ENCODE data around the gene CSF2. TPM values are rescaled to one million over a fixed set of nuclear protein-coding genes. Genes with fewer than 3 reads are reported as not detected.
"Not testable (repeated sequence)": the region's sequence is repeated elsewhere in the genome, so short reads cannot be mapped to it uniquely, and the experiment has no call there.

CSF2 gene
- total RNA-seq, 3 donors from 2014 or later (not counting 1 experiment from before 2014, with no cell fraction given): 0.65 to 1.2 (median 0.82) TPM

DNA sequence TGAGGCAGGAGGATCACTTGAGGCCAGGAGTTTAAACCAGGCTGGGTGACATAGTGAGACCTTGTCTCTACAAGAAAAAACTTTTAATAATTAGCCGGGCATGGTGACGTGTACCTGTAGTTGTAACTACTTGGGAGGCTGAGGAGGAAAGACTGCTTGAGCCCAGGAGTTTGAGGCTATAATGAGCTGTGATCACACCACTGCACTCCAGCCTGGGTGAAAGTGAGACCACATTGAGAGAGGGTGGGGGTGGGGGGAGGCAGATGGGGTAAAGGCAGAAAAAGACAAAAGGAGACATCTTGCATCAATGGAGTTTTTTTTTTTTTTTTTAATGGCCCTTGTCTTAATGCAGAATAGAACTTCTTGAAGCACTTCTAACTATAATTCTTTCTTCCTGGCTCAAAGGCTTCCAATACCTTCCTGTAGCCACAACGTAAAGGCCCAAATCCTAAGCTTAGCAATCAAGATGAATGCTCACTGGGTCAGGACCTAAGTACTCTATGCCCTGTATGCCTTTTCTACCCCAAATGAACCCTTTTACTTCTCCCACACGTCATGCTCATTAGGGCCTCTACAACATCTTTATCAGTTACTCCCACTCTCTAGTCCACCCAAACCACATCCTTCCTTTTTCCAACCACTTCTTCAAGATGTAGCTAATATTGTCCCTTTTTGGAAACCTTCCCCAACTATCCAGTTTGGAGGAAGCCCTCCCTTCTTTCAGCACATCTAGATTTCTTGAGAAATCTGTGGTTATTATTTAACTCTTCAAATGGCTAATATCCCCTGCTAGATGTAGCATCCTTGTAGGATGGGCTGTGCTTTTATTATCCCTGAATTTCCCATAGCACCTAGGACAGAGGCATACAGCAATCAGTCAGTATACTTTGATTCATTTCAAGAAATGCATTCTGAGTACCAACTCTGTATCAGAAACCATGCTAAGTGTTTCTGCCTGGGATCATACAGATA, 40.8 kb downstream of the CSF2 start:
- Mint-ChIP-seq H3K4me3 (peak overlapping the region; percentile 77), H3K9me3 (no peaks in the 10 kb centered on the region), H3K4me1 (peaks cover 58 to 67% of the 10 kb centered on the region in 2 donors), H3K36me3 (no peaks in the 10 kb centered on the region), H3K27ac (peak overlapping the region; percentile 83 to 92), H3K27me3 (ENCODE audit: low read depth in 2 of 2) (no peaks in the 10 kb centered on the region)
- no peak overlapping the region for H3K27ac ChIP-seq (ENCODE audit: low read length)
- TF ChIP-seq, protein P1, sequence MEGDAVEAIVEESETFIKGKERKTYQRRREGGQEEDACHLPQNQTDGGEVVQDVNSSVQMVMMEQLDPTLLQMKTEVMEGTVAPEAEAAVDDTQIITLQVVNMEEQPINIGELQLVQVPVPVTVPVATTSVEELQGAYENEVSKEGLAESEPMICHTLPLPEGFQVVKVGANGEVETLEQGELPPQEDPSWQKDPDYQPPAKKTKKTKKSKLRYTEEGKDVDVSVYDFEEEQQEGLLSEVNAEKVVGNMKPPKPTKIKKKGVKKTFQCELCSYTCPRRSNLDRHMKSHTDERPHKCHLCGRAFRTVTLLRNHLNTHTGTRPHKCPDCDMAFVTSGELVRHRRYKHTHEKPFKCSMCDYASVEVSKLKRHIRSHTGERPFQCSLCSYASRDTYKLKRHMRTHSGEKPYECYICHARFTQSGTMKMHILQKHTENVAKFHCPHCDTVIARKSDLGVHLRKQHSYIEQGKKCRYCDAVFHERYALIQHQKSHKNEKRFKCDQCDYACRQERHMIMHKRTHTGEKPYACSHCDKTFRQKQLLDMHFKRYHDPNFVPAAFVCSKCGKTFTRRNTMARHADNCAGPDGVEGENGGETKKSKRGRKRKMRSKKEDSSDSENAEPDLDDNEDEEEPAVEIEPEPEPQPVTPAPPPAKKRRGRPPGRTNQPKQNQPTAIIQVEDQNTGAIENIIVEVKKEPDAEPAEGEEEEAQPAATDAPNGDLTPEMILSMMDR (IDR thresholded peaks at IDR 0.05): no peak
- no peaks in the 10 kb centered on the region for H3K36me3 ChIP-seq (ENCODE audit: control insufficient read depth, insufficient read depth, low read length)
- intact Hi-C loops (cut with micrococcal nuclease): loop anchor here (2.0 to 5.0 kb wide), 2 partner anchors 16 to 47 kb away; no protein-coding TSS in a partner anchor
- peaks cover 38% of the 10 kb centered on the region for H3K4me1 ChIP-seq (ENCODE audit: control insufficient read depth, insufficient read depth, low read length)
- no peak overlapping the region for H3K4me3 ChIP-seq (ENCODE audit: low read length)
- H3K27me3 ChIP-seq (ENCODE audit: control insufficient read depth, insufficient read depth, low read length): no peaks in the 10 kb centered on the region
- H3K9me3 ChIP-seq (ENCODE audit: control insufficient read depth, insufficient read depth, low read length): peaks cover 5% of the 10 kb centered on the region
- WGBS (ENCODE audit: insufficient coverage): 47% methylated on average over 4 of the region's 4 CpGs
- ATAC-seq (peak; percentile 45 to 65 (median 52)), DNase-seq (no peak)

DNA sequence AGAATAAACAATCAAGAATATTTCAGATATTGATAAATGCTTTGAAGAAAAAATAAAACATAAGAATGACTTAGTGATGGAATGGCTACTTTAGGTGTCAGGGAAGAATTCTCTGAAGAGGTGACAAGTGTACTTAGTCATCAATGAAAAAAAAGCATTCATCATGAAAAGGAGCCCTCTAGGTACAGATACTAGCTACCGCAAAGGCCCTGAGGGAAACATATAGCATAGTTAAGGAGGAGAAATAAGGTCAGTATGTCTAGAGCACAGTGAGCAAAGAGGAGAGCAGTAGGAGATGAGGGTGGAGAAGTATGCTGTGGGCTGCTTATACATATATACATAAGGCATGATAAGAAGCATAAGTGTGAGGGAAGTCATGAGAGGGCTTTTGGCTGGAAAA, 41.8 kb downstream of the CSF2 start:
- ATAC-seq (peak in 2 of 3 donors; percentile 48 to 72), DNase-seq (no peak)
- Mint-ChIP-seq H3K4me3 (peak overlapping the region; percentile 77), H3K27ac (peak overlapping the region; percentile 83 to 92), H3K9me3 (no peaks in the 10 kb centered on the region), H3K4me1 (peaks cover 49 to 57% of the 10 kb centered on the region in 2 donors), H3K36me3 (no peaks in the 10 kb centered on the region), H3K27me3 (ENCODE audit: low read depth in 2 of 2) (no peaks in the 10 kb centered on the region)
- H3K4me3 ChIP-seq (ENCODE audit: low read length): no peak overlapping the region
- TF ChIP-seq, protein P1 (IDR thresholded peaks at IDR 0.05): no peak
- no peaks in the 10 kb centered on the region for H3K36me3 ChIP-seq (ENCODE audit: control insufficient read depth, insufficient read depth, low read length)
- WGBS (ENCODE audit: insufficient coverage): 80% methylated on average over 1 of the region's 1 CpG
- no peaks in the 10 kb centered on the region for H3K27me3 ChIP-seq (ENCODE audit: control insufficient read depth, insufficient read depth, low read length)
- intact Hi-C loops (cut with micrococcal nuclease): loop anchor here (2.0 to 5.0 kb wide), 2 partner anchors 17 to 48 kb away; no protein-coding TSS in a partner anchor
- H3K4me1 ChIP-seq (ENCODE audit: control insufficient read depth, insufficient read depth, low read length): peaks cover 31% of the 10 kb centered on the region
- H3K27ac ChIP-seq (ENCODE audit: low read length): no peak overlapping the region
- H3K9me3 ChIP-seq (ENCODE audit: control insufficient read depth, insufficient read depth, low read length): peaks cover 5% of the 10 kb centered on the region

DNA sequence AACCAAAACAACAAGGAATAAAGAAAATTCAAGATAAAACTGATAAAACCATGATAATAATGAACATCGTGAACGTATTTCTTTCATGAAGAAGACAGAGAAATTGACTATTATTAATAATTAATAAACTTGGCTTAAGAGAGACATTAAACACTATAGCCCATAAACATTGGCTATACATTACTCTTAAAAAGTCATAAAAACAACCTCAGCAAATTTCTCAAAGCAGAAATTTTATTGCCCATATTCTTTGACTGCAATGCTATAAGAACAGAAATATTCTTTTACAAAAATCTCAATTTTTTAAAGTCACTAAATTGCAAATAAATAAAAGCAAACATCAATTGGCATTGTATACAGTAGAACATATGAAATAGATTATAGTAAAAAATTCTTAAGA, 42.5 kb downstream of the CSF2 start:
- Mint-ChIP-seq H3K9me3 (no peaks in the 10 kb centered on the region), H3K27me3 (ENCODE audit: low read depth in 2 of 2) (no peaks in the 10 kb centered on the region), H3K4me1 (peaks cover 42 to 56% of the 10 kb centered on the region in 2 donors), H3K36me3 (no peaks in the 10 kb centered on the region), H3K4me3 (peak overlapping the region; percentile 10), H3K27ac (peak overlapping the region in 1 of 2 donors; percentile 23)
- H3K36me3 ChIP-seq (ENCODE audit: control insufficient read depth, insufficient read depth, low read length): no peaks in the 10 kb centered on the region
- no peak overlapping the region for H3K4me3 ChIP-seq (ENCODE audit: low read length)
- no peaks in the 10 kb centered on the region for H3K27me3 ChIP-seq (ENCODE audit: control insufficient read depth, insufficient read depth, low read length)
- intact Hi-C loops (cut with micrococcal nuclease): loop anchor here (5.0 kb wide), 1 partner anchor 49 kb away; no protein-coding TSS in a partner anchor
- H3K9me3 ChIP-seq (ENCODE audit: control insufficient read depth, insufficient read depth, low read length): peaks cover 5% of the 10 kb centered on the region
- H3K27ac ChIP-seq (ENCODE audit: low read length): no peak overlapping the region
- DNase-seq (no peak), ATAC-seq (no peak)
- no CpG with 5 or more reads among the region's 2 CpGs for WGBS (ENCODE audit: insufficient coverage)
- TF ChIP-seq, protein P1 (IDR thresholded peaks at IDR 0.05): no peak
- H3K4me1 ChIP-seq (ENCODE audit: control insufficient read depth, insufficient read depth, low read length): peaks cover 24% of the 10 kb centered on the region

DNA sequence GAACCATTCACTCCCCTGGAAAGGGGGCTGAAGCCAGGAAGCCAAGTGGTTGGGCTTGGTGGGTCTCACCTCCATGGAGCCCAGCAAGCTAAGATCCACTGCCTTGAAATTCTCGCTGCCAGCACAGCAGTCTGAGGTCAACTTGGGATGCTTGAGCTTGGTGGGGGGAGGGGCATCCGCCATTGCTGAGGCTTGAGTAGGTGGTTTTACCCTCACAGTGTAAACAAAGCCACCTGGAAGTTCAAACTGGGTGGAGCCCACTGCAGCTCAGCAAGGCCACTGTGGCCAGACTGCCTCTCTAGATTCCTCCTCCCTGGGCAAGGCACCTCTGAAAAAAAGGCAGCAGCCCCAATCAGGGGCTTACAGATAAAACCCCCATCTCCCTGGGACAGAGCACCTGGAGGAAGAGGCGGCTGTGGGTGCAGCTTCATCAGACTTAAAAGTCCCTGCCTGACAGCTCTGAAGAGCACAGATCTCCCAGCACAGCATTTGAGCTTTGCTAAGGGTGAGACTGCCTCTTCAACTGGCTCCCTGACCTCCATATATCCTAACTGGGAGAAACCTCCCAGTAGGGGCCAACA, 43.4 kb downstream of the CSF2 start:
- peak overlapping the region; percentile 33 for H3K27ac ChIP-seq (ENCODE audit: low read length)
- H3K27ac Mint-ChIP-seq; H3K9me3 ChIP-seq (ENCODE audit: control insufficient read depth, insufficient read depth, low read length); H3K4me3 ChIP-seq (ENCODE audit: low read length); H3K9me3 Mint-ChIP-seq; ATAC-seq; DNase-seq; H3K27me3 ChIP-seq (ENCODE audit: control insufficient read depth, insufficient read depth, low read length); H3K4me3 Mint-ChIP-seq; H3K27me3 Mint-ChIP-seq (ENCODE audit: low read depth in 2 of 2); H3K36me3 Mint-ChIP-seq; H3K36me3 ChIP-seq (ENCODE audit: control insufficient read depth, insufficient read depth, low read length): not testable (repeated sequence)
- peaks cover 34 to 47% of the 10 kb centered on the region in 2 donors for H3K4me1 Mint-ChIP-seq
- WGBS (ENCODE audit: insufficient coverage): 48% methylated on average over 3 of the region's 3 CpGs
- peaks cover 22% of the 10 kb centered on the region for H3K4me1 ChIP-seq (ENCODE audit: control insufficient read depth, insufficient read depth, low read length)
- intact Hi-C loops (cut with micrococcal nuclease): loop anchor here (5.0 kb wide), 1 partner anchor 50 kb away; no protein-coding TSS in a partner anchor

DNA sequence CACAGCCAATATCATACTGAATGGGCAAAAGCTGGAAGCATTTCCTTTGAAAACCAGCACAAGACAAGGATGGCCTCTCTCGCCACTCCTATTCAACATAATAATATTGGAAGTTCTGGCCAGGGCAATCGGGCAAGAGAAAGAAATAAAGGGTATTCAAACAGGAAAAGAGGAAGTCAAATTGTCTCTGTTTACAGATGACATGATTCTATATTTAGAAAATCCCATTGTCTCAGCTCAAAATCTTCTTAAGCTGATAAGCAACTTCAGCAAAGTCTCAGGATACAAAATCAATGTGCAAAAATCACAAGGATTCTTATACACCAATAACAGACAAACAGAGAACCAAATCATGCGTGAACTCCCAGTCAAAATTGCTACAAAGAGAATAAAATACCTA, 47.1 kb downstream of the CSF2 start:
- not testable (repeated sequence) for H3K27ac Mint-ChIP-seq; H3K36me3 ChIP-seq (ENCODE audit: control insufficient read depth, insufficient read depth, low read length); H3K4me3 Mint-ChIP-seq; ATAC-seq; H3K9me3 ChIP-seq (ENCODE audit: control insufficient read depth, insufficient read depth, low read length); H3K9me3 Mint-ChIP-seq; H3K27ac ChIP-seq (ENCODE audit: low read length); H3K27me3 ChIP-seq (ENCODE audit: control insufficient read depth, insufficient read depth, low read length); H3K4me3 ChIP-seq (ENCODE audit: low read length); H3K36me3 Mint-ChIP-seq; DNase-seq; H3K27me3 Mint-ChIP-seq (ENCODE audit: low read depth in 2 of 2)
- peaks cover 2 to 13% of the 10 kb centered on the region in 2 donors for H3K4me1 Mint-ChIP-seq
- H3K4me1 ChIP-seq (ENCODE audit: control insufficient read depth, insufficient read depth, low read length): peaks cover 14% of the 10 kb centered on the region
- WGBS (ENCODE audit: insufficient coverage): 100% methylated on average over 1 of the region's 3 CpGs
- intact Hi-C loops (cut with micrococcal nuclease): loop anchor here (5.0 kb wide), 1 partner anchor 62 kb away; no protein-coding TSS in a partner anchor

Data from natural killer cell (primary cell).